Fibroblast of pulmonary artery (primary cell): ENCODE data around the gene PWWP2A.
"Not testable (repeated sequence)": the region's sequence is repeated elsewhere in the genome, so short reads cannot be mapped to it uniquely, and the experiment has no call there.

Experiments
- DNase-seq: peaks from one replicate; pipeline ENCODE4 v3.0.0-alpha.2; 2010; ENCODE audit warnings: low read depth
- H3K4me3 ChIP-seq: replicated peaks from 2 replicates; pipeline ENCODE4 v1.5.1; 2011; ENCODE audit warnings: low read depth, mild to moderate bottlenecking, control low read depth, low read length, moderate library complexity
- TF ChIP-seq, protein P1 (sequence below): IDR thresholded peaks from 2 replicates; pipeline ENCODE4 v1.5.1; 2011; ENCODE audit warnings: mild to moderate bottlenecking, control low read depth, low read length, inconsistent platforms; ENCODE audit errors: missing control alignments

Gene PWWP2A

DNA sequence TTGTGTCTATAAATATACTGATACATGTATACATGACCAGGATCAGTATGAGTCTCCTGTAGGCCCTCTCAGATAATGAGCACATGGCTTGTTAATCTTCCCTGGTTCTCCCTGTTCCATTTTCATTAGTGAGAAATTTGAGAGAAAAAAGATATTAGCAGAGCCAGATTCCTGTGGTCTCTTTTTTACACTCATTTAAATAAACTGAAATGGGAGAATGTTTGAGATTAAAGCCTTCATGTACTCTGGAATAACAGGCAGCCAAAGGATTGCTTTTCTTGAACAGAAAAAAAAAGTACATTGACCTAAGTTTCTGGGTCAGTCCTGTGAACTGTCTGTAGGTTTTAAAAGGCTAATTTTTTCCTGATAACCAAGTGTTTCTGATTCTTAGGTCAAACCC is 44.2 kb downstream of the PWWP2A start:
- H3K4me3 ChIP-seq = no peak overlapping the region
- DNase-seq = no peak
- TF ChIP-seq, protein P1, sequence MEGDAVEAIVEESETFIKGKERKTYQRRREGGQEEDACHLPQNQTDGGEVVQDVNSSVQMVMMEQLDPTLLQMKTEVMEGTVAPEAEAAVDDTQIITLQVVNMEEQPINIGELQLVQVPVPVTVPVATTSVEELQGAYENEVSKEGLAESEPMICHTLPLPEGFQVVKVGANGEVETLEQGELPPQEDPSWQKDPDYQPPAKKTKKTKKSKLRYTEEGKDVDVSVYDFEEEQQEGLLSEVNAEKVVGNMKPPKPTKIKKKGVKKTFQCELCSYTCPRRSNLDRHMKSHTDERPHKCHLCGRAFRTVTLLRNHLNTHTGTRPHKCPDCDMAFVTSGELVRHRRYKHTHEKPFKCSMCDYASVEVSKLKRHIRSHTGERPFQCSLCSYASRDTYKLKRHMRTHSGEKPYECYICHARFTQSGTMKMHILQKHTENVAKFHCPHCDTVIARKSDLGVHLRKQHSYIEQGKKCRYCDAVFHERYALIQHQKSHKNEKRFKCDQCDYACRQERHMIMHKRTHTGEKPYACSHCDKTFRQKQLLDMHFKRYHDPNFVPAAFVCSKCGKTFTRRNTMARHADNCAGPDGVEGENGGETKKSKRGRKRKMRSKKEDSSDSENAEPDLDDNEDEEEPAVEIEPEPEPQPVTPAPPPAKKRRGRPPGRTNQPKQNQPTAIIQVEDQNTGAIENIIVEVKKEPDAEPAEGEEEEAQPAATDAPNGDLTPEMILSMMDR = no peak

DNA sequence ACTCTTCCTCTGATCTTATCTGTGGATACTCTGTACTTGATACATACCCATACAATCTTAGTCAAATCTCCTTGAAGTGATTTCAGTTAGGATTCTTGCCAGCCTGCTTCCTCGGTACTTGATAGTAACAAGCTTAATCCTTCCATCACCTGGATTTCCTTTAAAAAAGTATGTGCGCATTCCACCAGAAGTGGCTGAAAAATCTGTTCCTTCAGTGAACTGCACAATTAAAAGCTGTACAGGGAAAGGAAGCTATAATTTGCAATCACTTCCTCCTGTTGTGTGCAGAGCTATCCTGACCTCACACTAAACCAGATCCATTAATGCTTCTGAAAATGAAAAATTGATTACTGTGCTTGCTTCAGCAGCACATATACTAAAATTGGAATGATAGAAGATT is 47.3 kb downstream of the PWWP2A start:
- DNase-seq = no peak
- TF ChIP-seq, protein P1 = no peak
- H3K4me3 ChIP-seq = peak overlapping the region; percentile 11

DNA sequence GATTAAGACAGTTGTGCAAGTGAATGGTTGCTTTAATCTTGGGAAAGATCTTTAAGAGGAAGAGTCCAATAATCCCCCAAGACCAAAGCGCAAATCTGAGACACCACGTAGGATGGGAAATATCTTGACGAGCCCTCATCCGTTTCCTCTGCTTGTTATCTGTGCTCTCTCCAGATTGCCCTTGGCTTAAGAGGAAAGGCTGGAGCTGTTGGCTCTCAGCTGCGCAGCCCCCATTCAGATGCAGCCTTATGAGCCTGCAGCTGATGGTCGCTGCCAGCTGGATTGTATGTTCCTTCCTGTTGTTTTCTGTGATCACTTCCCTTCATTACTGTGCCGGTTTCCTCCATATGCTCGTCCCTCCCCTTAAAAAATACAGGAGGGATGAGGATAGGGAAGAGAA is 47.7 kb downstream of the PWWP2A start:
- TF ChIP-seq, protein P1 = no peak
- peak overlapping the region; percentile 11 for H3K4me3 ChIP-seq
- peak; percentile 80 for DNase-seq

DNA sequence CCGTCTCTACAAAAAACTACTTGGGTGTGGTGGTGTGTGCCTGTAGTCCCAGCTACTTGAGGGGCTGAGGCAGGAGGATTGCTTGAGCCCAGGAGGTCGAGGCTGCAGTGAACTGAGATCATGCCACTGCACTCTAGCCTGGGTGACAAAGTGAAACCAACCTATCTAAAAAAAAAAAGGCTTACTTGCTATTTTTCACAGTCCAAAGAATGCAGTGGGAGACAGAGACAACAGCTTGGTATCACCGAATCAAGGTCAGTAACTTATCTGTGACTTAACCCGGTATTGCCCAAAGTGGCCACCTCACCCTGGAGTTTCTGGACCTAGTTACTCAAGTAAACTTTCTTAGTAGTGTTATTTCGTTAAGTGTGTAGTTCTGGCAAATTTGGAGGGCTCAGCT is 50.1 kb downstream of the PWWP2A start:
- not testable (repeated sequence) for H3K4me3 ChIP-seq, DNase-seq

DNA sequence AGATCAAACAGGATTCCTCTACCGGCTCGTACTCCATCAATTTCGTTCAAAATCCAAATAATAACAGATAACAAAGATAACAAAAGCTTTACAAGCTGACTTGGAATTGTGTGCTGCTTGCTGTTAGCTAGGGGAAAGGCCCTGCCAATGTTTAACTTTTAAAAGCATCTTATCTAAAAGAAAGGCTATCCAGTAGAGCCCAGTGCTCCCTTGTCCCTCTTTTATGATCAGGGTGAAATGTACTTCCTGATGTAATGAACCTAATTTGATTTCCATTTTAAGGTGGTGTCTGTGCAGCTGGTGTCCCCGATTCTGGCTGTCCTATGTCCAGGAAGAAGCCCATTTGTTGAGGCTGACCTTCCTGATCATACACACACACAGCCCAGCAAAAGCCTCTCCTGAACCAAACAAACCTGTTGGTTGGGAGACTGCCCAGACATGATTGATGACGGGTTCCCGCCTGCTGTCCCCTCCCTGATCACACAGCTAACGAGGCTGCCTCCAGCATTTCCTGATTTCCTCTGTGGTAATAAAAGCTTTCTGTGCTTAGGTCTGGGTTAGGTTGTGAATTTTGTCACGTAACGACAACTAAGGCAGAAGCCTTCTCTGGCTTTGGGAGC is 54.1 kb downstream of the PWWP2A start:
- TF ChIP-seq, protein P1 = no peak
- no peak for DNase-seq

DNA sequence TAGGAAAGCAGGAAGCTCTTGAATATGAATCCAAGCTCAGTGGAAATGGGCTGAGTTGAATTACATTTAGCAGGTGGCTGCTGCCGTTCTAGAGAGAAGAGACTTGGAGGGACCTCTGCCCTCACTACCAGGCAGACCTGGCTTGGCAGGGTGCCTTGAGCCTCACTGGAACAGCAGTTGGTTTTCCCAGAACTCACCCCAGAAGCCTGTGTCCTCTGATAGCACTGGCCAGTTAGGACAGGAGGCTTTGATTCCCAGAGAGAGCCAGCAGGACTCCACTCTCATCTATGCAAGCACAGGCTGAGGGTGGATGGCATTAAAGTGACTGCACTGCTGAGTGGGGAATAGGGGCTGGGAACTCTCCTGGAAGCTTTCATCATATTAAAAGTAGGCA is 54.8 kb downstream of the PWWP2A start:
- TF ChIP-seq, protein P1 = no peak
- H3K4me3 ChIP-seq = no peak overlapping the region
- no peak for DNase-seq

More for the DNA sequence above, 54.1 kb downstream of the PWWP2A start:
- no peak overlapping the region for H3K4me3 ChIP-seq

DNA sequence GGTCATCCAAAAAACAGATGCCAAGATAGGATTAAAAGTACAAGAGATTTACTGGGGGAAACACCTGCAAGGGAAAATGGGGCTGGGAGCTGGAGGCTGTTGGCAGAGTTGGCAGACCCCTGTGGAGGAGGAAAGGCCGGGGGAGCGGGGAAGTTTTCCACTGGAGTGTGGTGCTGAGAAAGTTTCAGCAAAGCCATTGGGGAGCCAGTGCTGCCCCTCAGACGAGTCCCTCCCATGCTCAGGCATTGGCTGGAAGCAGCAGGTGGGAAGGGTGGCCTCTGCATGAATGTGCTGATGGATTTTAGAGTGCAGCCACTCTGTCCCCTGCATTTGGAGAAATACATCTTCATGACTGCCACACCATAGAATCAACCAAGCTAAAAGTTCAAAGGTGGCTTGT is 57.5 kb downstream of the PWWP2A start:
- TF ChIP-seq, protein P1 = no peak
- H3K4me3 ChIP-seq = no peak overlapping the region
- no peak for DNase-seq
